HEK293T (cell line): ENCODE measurements around the gene NUDT14.

Experiments used
- CTCF ChIA-PET: fragments of 350-600 bp; formaldehyde crosslinking; extraction: SDS; loops from one replicate; lab custom pipeline; 2021; ENCODE audit warnings: antibody characterized with exemption, inconsistent platforms; lab: Yijun Ruan, JAX
- POLR2A ChIA-PET: fragments of 350-600 bp; formaldehyde crosslinking; extraction: SDS; loops from one replicate; lab custom pipeline; 2020; ENCODE audit warnings: antibody characterized with exemption, inconsistent platforms; lab: Yijun Ruan, JAX
- DNase-seq: peaks from one replicate; pipeline ENCODE4 v3.0.0; 2012; ENCODE audit warnings: mixed read lengths; ENCODE audit errors: extremely low spot score
- ARNT ChIP-seq: fragments of 450-650 bp; IDR thresholded peaks from 2 replicates; pipeline ENCODE4 v1.6.1; 2017; ENCODE audit warnings: mild to moderate bottlenecking
- BHLHE40 ChIP-seq: fragments of 450-650 bp; IDR thresholded peaks from 2 replicates; pipeline ENCODE4 v1.6.1; 2016; ENCODE audit warnings: mild to moderate bottlenecking, moderate library complexity, borderline replicate concordance
- CTBP1 ChIP-seq: fragments of 450-650 bp; IDR thresholded peaks from 2 replicates; pipeline ENCODE4 v1.6.1; 2016; ENCODE audit warnings: borderline replicate concordance
- ELF4 ChIP-seq: fragments of 450-650 bp; IDR thresholded peaks from 2 replicates; pipeline ENCODE4 v1.6.1; 2017; ENCODE audit warnings: antibody characterized with exemption
- FOXA1 ChIP-seq: fragments of 450-650 bp; IDR thresholded peaks from 2 replicates; pipeline ENCODE4 v1.6.1; 2016; ENCODE audit warnings: mild to moderate bottlenecking
- FOXK2 ChIP-seq: fragments of 450-650 bp; IDR thresholded peaks from 2 replicates; pipeline ENCODE4 v1.6.1; 2016; ENCODE audit warnings: mild to moderate bottlenecking
- FOXM1 ChIP-seq: fragments of 450-650 bp; IDR thresholded peaks from 2 replicates; pipeline ENCODE4 v1.6.1; 2017; ENCODE audit warnings: mild to moderate bottlenecking, borderline replicate concordance
- HDGF ChIP-seq: fragments of 450-650 bp; IDR thresholded peaks from 2 replicates; pipeline ENCODE4 v1.6.1; 2017; ENCODE audit warnings: antibody characterized with exemption, borderline replicate concordance
- L3MBTL2 ChIP-seq: fragments of 450-650 bp; conservative IDR thresholded peaks from 2 replicates; pipeline ENCODE4 v1.6.1; 2016; ENCODE audit warnings: mild to moderate bottlenecking
- LEF1 ChIP-seq: fragments of 450-650 bp; IDR thresholded peaks from 2 replicates; pipeline ENCODE4 v1.6.1; 2017; ENCODE audit warnings: mild to moderate bottlenecking, borderline replicate concordance
- NFRKB ChIP-seq: fragments of 450-650 bp; IDR thresholded peaks from 2 replicates; pipeline ENCODE4 v1.6.1; 2016; ENCODE audit warnings: mild to moderate bottlenecking, moderate library complexity
- SP1 ChIP-seq: fragments of 450-650 bp; IDR thresholded peaks from 2 replicates; pipeline ENCODE4 v1.6.1; 2017
- SUZ12 ChIP-seq: fragments of 450-650 bp; IDR thresholded peaks from 2 replicates; pipeline ENCODE4 v1.6.1; 2016; ENCODE audit warnings: mild to moderate bottlenecking
- TARDBP ChIP-seq: fragments of 450-650 bp; IDR thresholded peaks from 2 replicates; pipeline ENCODE4 v1.6.1; 2016
- ZNF384 ChIP-seq: fragments of 450-650 bp; IDR thresholded peaks from 2 replicates; pipeline ENCODE4 v1.6.1; 2016
- TF ChIP-seq, protein P1 (sequence below): fragments of 450-650 bp; IDR thresholded peaks from 2 replicates; pipeline ENCODE4 v1.6.1; 2016

NUDT14 gene

DNA sequence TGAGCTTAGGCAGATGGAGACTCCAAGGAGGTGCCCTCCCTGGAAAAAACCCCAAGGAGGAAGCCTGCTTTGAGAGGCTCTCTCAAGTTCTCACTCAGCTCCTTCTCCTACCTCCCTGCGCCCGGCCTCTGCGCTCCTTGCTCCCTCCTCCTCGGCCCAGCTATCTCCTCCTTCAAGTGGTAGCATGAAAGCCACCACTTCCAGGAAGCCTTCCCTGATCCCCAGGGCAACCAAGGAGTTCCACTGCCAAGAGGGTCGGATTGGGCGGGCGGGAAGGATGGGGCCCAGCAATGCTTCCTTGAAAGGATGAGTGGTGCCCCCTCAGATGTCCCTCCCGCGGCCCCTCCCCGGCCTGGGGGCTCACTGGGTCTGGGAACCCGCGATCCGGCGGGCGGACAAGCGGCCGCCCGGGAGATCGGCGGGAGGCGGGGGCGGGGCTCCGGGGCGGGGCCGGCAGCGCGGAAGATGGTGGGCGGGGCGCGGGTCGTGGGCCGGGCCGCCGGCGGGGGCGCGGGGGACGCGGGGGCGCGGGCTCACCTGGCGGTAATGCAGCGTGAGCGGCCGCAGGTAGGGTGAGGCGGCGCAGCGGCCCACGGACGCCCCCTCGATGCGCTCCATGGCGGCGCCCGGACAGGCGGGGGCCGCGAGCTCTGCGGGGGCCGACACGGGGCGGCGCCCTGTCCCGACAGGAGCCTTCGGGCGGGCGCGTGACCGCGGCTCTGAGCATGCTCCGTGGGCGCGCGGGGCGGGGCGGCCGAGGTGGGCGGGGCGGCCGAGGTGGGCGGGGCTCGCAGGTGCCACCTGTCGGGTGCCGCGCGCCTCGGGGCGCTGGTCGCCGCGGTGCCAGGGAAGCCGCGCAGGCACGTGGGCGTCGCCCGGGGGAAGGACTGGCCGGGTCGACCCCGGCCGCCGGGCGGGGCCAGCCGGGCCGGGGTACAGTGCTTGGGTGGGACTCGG lies at the start of gene NUDT14:
NUDT14 (minus strand) TSS at position 721 of the 957 bp plus-strand sequence; CDS start at position 618, 103 bp downstream.
- CTCF ChIA-PET = interaction anchor here (0.8 to 2.8 kb wide), 3 partner anchors 11 to 17 kb away, joined by 3 to 10 read pairs (median 4); no protein-coding TSS in a partner anchor
- DNase-seq = peak; percentile 92
- TF ChIP-seq FOXA1 (no peak), SUZ12 (no peak), HDGF (no peak), TARDBP (no peak), L3MBTL2 (no peak), ZNF384 (no peak), NFRKB (no peak), CTBP1 (no peak), BHLHE40 (no peak), ARNT (no peak)
- TF ChIP-seq, protein P1, sequence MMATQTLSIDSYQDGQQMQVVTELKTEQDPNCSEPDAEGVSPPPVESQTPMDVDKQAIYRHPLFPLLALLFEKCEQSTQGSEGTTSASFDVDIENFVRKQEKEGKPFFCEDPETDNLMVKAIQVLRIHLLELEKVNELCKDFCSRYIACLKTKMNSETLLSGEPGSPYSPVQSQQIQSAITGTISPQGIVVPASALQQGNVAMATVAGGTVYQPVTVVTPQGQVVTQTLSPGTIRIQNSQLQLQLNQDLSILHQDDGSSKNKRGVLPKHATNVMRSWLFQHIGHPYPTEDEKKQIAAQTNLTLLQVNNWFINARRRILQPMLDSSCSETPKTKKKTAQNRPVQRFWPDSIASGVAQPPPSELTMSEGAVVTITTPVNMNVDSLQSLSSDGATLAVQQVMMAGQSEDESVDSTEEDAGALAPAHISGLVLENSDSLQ = no peak
- POLR2A ChIA-PET = interaction anchor here (3.8 kb wide), 1 partner anchor 10 kb away, joined by 21 read pairs; no protein-coding TSS in a partner anchor

DNA sequence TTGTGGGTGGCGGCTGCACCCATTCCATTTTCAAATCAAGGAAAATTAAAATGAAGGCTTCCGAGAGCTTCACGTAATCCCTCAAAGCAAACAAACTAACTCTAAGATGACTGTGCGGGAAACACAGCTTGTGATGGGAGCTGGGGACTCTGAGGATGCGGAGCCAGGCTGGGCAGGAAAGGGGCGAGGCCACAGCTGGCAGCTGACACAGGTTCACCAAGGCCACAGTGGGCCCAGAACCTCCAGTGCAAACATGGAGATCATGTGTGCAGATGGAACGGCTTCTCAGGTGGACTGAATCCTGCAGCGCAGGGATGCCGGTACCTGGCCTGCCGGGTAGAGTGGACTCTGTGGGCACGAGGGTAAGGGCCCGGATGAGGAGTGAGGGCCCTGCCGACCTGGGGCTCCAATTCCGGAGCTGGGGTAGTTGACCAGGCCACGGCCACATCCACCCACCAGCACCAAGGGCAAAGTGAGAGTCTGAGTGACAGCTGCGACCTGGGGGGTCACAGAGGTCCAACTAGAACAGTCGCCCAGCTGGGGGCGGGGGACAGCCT lies 48.1 kb upstream of the NUDT14 start:
- TF ChIP-seq ARNT (no peak), FOXK2 (no peak), SUZ12 (no peak), SP1 (no peak), LEF1 (no peak), HDGF (no peak), FOXA1 (no peak), ELF4 (no peak), FOXM1 (no peak), NFRKB (no peak), CTBP1 (no peak), L3MBTL2 (no peak), BHLHE40 (no peak), ZNF384 (no peak)
- TF ChIP-seq, protein P1 = no peak
- ChIA-PET CTCF (no interaction called here), POLR2A (no interaction called here)
- no peak for DNase-seq

DNA sequence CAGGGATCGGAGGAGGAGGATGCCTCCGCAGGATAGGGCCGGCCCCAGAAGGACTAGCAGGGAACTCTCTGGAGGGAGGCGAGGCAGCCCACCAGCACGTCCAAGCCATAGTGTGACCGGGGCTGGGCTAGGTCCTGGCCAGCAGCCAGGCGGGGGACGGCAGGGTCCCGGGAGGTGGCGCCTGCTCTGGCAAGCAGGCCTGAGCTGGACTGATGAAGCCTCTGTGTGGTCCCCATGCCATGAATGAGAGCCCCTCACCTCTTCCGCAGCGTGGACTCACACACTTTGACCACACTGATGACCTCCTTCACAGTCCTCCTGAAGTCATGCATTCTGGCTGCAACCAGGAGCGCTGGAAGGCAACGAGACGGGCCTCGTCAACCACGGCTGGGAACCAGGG lies 47.5 kb upstream of the NUDT14 start:
- no peak for TF ChIP-seq BHLHE40
- no peak for TF ChIP-seq ZNF384
- TF ChIP-seq SUZ12 = no peak
- TF ChIP-seq FOXK2 = no peak
- no peak for TF ChIP-seq TARDBP
- TF ChIP-seq L3MBTL2 = no peak
- DNase-seq = no peak
- ChIA-PET POLR2A (no interaction called here), CTCF (no interaction called here)

DNA sequence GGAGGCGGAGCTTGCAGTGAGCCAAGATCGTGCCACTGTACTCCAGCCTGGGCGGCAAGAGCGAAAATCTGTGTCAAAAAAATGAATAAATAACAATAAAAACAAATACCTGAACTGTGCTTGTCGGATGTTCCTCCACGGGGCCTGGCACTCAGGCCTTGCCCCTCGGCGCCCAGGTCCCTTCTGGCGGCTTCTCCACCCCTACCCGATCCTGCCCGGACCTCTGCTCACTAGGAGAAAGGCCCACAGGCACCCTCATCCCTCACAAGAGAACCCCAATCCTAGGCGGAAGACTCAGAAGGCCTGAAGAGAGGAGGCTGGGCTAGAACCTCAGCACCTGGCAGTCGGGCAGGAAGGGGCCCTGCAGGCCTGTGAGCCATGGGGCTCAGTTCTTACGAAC lies 46.2 kb upstream of the NUDT14 start:
- ChIA-PET POLR2A (no interaction called here), CTCF (no interaction called here)
- no peak for DNase-seq
- TF ChIP-seq ARNT (no peak), L3MBTL2 (no peak), NFRKB (no peak)

GRCh38 chr14:105226198-105226597 lies 45.1 kb upstream of the NUDT14 start:
- ChIA-PET POLR2A (no interaction called here), CTCF (no interaction called here)
- DNase-seq = no peak
- no peak for TF ChIP-seq L3MBTL2
- no peak for TF ChIP-seq SP1
- no peak for TF ChIP-seq SUZ12
- no peak for TF ChIP-seq LEF1
- TF ChIP-seq TARDBP = no peak
- TF ChIP-seq, protein P1 = no peak
- TF ChIP-seq BHLHE40 = no peak
- TF ChIP-seq ZNF384 = no peak
- TF ChIP-seq FOXA1 = no peak
- no peak for TF ChIP-seq ARNT
- no peak for TF ChIP-seq CTBP1

DNA sequence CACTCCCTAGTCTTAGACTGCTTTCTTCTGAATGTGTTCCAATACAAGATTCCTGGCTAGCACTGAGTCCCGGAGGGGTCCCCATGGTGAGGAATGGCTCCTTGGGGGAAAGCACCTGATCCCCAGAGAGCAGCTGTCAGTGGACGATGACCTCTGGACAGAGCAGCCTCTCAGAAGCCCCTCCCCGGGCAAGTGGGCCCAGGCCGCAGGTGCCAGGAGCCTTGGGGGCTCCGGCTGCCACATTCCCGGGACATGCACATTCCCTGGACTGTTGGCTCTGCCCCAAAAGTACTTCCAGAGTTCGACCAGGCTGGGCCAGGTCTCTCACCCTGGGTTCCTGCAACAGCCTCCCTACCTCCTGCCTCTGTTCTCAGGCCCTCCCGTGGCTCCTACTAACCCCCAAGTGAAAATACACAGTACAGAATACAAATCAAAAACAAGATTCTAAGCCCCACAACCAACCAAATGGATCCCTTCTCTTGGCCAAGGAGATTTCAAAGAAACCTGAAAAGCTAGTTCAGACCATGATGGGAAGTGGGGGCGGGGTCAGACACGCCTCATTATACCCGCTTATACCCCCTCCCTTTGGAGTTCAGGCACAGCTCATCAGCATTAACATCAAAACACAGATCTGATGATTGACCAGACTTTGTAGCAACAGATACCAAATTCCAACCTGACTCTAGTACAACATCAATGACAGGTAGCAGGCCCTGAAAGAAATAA lies 43.9 kb upstream of the NUDT14 start:
- no peak for TF ChIP-seq LEF1
- no peak for TF ChIP-seq BHLHE40
- DNase-seq = no peak
- ChIA-PET POLR2A (no interaction called here), CTCF (no interaction called here)
